ENCODE results near the gene MAJIN. TPM values are rescaled to one million over a fixed set of nuclear protein-coding genes. Genes with fewer than 3 reads are reported as not detected.

Gene MAJIN
- total and polyA plus RNA-seq, 2 experiments from 2014 or later = not detected

GRCh38 chr11:64910451-64911093 is 61.3 kb downstream of the MAJIN start:
- H3K9me3 Mint-ChIP-seq = no peaks in the 10 kb centered on the region; the same call in 2 of the 3 replicates
- no peak overlapping the region for H3K27ac Mint-ChIP-seq
- no peaks in the 10 kb centered on the region for H3K36me3 ChIP-seq (ENCODE audit: insufficient read depth)
- H3K27ac ChIP-seq (ENCODE audit: low read depth) = no peak overlapping the region
- no peaks in the 10 kb centered on the region for H3F3A ChIP-seq (replicated peaks; ENCODE audit: low read depth)
- no peaks in the 10 kb centered on the region for H3K9me2 ChIP-seq (ENCODE audit: insufficient read depth)
- no peaks in the 10 kb centered on the region for H4K20me1 ChIP-seq (replicated peaks; ENCODE audit: insufficient read depth)
- no peaks in the 10 kb centered on the region for H3K4me1 Mint-ChIP-seq
- TF ChIP-seq EZH2phosphoT487 (IDR thresholded peaks at IDR 0.05; ENCODE audit: unreplicated experiment) = no peak
- no peak for DNase-seq (ENCODE audit: low spot score)
- peaks cover 4% of the 10 kb centered on the region for H3K27me3 Mint-ChIP-seq (ENCODE audit: insufficient read depth, low read depth, poor library complexity)
- no peak overlapping the region for H3K4me2 ChIP-seq
- no peak overlapping the region for H2AFZ ChIP-seq
- peaks cover 10% of the 10 kb centered on the region for H3K36me3 Mint-ChIP-seq (ENCODE audit: low read depth)
- H3K4me3 ChIP-seq = no peak overlapping the region
- H3K4me3 Mint-ChIP-seq = no peak overlapping the region
- no peak for ATAC-seq
- no peaks in the 10 kb centered on the region; the same call in 1 of the 2 replicates for H3K79me2 ChIP-seq (replicated peaks; ENCODE audit: insufficient read depth)
- H3K27me3 ChIP-seq (ENCODE audit: insufficient read depth) = no peaks in the 10 kb centered on the region
- H3K4me1 ChIP-seq (ENCODE audit: insufficient read depth) = no peaks in the 10 kb centered on the region

GRCh38 chr11:64909653-64910343 is 62.1 kb downstream of the MAJIN start:
- no peaks in the 10 kb centered on the region; the same call in 1 of the 2 replicates for H4K20me1 ChIP-seq (replicated peaks; ENCODE audit: insufficient read depth)
- no peak overlapping the region for H3K4me2 ChIP-seq
- Mint-ChIP-seq H3K27ac (no peak overlapping the region), H3K27me3 (ENCODE audit: insufficient read depth, low read depth, poor library complexity) (peaks cover 4% of the 10 kb centered on the region), H3K9me3 (no peaks in the 10 kb centered on the region; the same call in 2 of the 3 replicates), H3K4me1 (no peaks in the 10 kb centered on the region), H3K36me3 (ENCODE audit: low read depth) (peaks cover 10% of the 10 kb centered on the region), H3K4me3 (no peak overlapping the region)
- no peaks in the 10 kb centered on the region for H3K36me3 ChIP-seq (ENCODE audit: insufficient read depth)
- H3K27me3 ChIP-seq (ENCODE audit: insufficient read depth) = no peaks in the 10 kb centered on the region
- H3F3A ChIP-seq (replicated peaks; ENCODE audit: low read depth) = no peaks in the 10 kb centered on the region
- no peak for ATAC-seq
- no peak overlapping the region for H3K4me3 ChIP-seq
- no peaks in the 10 kb centered on the region for H3K9me2 ChIP-seq (ENCODE audit: insufficient read depth)
- H3K79me2 ChIP-seq (replicated peaks; ENCODE audit: insufficient read depth) = no peaks in the 10 kb centered on the region
- H3K27ac ChIP-seq (ENCODE audit: low read depth) = no peak overlapping the region
- no peak for DNase-seq (ENCODE audit: low spot score)
- H2AFZ ChIP-seq = no peak overlapping the region
- H3K4me1 ChIP-seq (ENCODE audit: insufficient read depth) = no peaks in the 10 kb centered on the region
- no peak for TF ChIP-seq REST (IDR thresholded peaks at IDR 0.05; ENCODE audit: unreplicated experiment)
- no peak for TF ChIP-seq JUNB (IDR thresholded peaks at IDR 0.05; ENCODE audit: unreplicated experiment)
- no peak for TF ChIP-seq ZNF331 (CRISPR knock-in tag; IDR thresholded peaks at IDR 0.05; ENCODE audit: low read depth)
- no peak for TF ChIP-seq NANOG (IDR thresholded peaks at IDR 0.05; ENCODE audit: borderline replicate concordance)
- TF ChIP-seq STAT1 (IDR thresholded peaks at IDR 0.05; ENCODE audit: unreplicated experiment) = no peak
- TF ChIP-seq EZH2 (IDR thresholded peaks at IDR 0.05; ENCODE audit: low read depth, unreplicated experiment) = no peak
- TF ChIP-seq CREB1 (CRISPR knock-in tag; IDR thresholded peaks at IDR 0.05; ENCODE audit: low read depth) = no peak
- TF ChIP-seq CTCF (conservative IDR thresholded peaks at IDR 0.05; ENCODE audit: low read depth in 2 of 2) = no peak
- TF ChIP-seq ETS1 (IDR thresholded peaks at IDR 0.05) = no peak
